ENCODE measurements around the gene MICAL3.

GRCh38 chr22:17795661-17796548 lies 228.5 kb downstream of the MICAL3 start:
- no peak for TF ChIP-seq EZH2 (IDR thresholded peaks at IDR 0.05; ENCODE audit: borderline replicate concordance, insufficient read depth, low read length, poor library complexity, severe bottlenecking)
- TF ChIP-seq CTCF (IDR thresholded peaks at IDR 0.05; ENCODE audit: poor library complexity, severe bottlenecking) = no peak
- TF ChIP-seq EP300 (conservative IDR thresholded peaks at IDR 0.05; ENCODE audit: poor library complexity, severe bottlenecking) = no peak
- no peak for TF ChIP-seq RAD21 (conservative IDR thresholded peaks at IDR 0.05)
- TF ChIP-seq TAF1 (IDR thresholded peaks at IDR 0.05; ENCODE audit: low read depth) = no peak
- no peak for TF ChIP-seq POLR2AphosphoS5 (IDR thresholded peaks at IDR 0.05)

Measured in neural cell (in vitro differentiated cells).